Tibial nerve (tissue), 4 donors: ENCODE data around the gene HIVEP2. TPM values are rescaled to one million over a fixed set of nuclear protein-coding genes. Genes with fewer than 3 reads are reported as not detected.

ENCODE experiments used
- DNase-seq, 2 donors: peaks; one replicate each; pipeline ENCODE4 v3.0.0-alpha.2; 2019; ENCODE audit warnings: low spot score in 2 of 2
- H3K27ac ChIP-seq, 4 donors: fragments of 200-600 bp; sonication (generic) in 3 of 4; one replicate each; pipeline ENCODE4 v1.5.1; 2017 to 2019; ENCODE audit warnings: mild to moderate bottlenecking in 1 of 4
- H3K27me3 ChIP-seq, 2 donors: fragments of 200-600 bp; sonication (generic) in 1 of 2; one replicate each; pipeline versions ENCODE4 v1.5.1 to v1.6.0; 2017 to 2019
- H3K36me3 ChIP-seq, 3 donors: fragments of 200-600 bp; sonication (generic); one replicate each; pipeline ENCODE4 v1.5.1; 2018 to 2019
- H3K4me1 ChIP-seq, 4 donors: fragments of 200-600 bp; sonication (generic) in 3 of 4; one replicate each; pipeline ENCODE4 v1.5.1; 2017 to 2019
- H3K4me3 ChIP-seq, 4 donors: fragments of 200-600 bp; sonication (generic) in 3 of 4; one replicate each; pipeline ENCODE4 v1.5.1; 2017 to 2019; ENCODE audit warnings: mild to moderate bottlenecking in 1 of 4, moderate library complexity in 1 of 4
- H3K9me3 ChIP-seq, 4 donors: fragments of 200-600 bp; sonication (generic) in 3 of 4; one replicate each; pipeline ENCODE4 v1.5.1; 2017 to 2019
- CTCF ChIP-seq, 5 experiments: fragments of 200-600 bp in 3 of 5; fragments of 450-650 bp in 2 of 5; sonication (generic) in 3 of 5; IDR thresholded peaks; one replicate each; pipeline ENCODE4 v1.5.1; 2016 to 2019; ENCODE audit warnings: antibody characterized with exemption in 5 of 5, mild to moderate bottlenecking in 3 of 5, moderate library complexity in 2 of 5
- EP300 ChIP-seq, 2 donors: sonication (generic); formaldehyde crosslinking; IDR thresholded peaks; one replicate each; pipeline ENCODE4 v1.6.1; 2017; ENCODE audit warnings: antibody characterized with exemption in 2 of 2, mild to moderate bottlenecking in 1 of 2
- POLR2A ChIP-seq, 2 donors: fragments of 450-650 bp; IDR thresholded peaks; one replicate each; pipeline ENCODE4 v1.6.1; 2017; ENCODE audit warnings: antibody characterized with exemption in 2 of 2, mild to moderate bottlenecking in 2 of 2, moderate library complexity in 2 of 2
- WGBS, 2 donors: methylation state at CpG; one replicate each; pipeline ENCODE4 v1.1.5; 2018; 5-methylcytosine and 5-hydroxymethylcytosine counted together
- total RNA-seq, 4 donors: library from RNA; depleted of rRNA; stranded (reverse); fragments of >200 nt; gene quantifications; one replicate each; pipeline ENCODE4 v1.1.0, GENCODE V29; 2016

The HIVEP2 gene
- total RNA-seq, 4 donors from 2014 or later = 15.9 to 24.0 (median 19.9) TPM

- Histone ChIP-seq H3K4me1 (peaks cover 0 to 13% (median 0%) of the 10 kb centered on the region in 4 donors), H3K27ac (no peak overlapping the region), H3K4me3 (no peak overlapping the region), H3K9me3 (no peaks in the 10 kb centered on the region), H3K36me3 (no peaks in the 10 kb centered on the region), H3K27me3 (no peaks in the 10 kb centered on the region)
- DNase-seq = no peak
- WGBS, 2 donors = 94 to 96% methylated on average over 2 of the region's 2 CpGs
- TF ChIP-seq EP300 (IDR thresholded peaks at IDR 0.05) (no peak), CTCF (IDR thresholded peaks at IDR 0.05) (no peak), POLR2A (IDR thresholded peaks at IDR 0.05) (no peak)
Measured at GRCh38 chr6:142809947-142810346, 135.0 kb downstream of the HIVEP2 start.

- Histone ChIP-seq H3K36me3 (no peaks in the 10 kb centered on the region), H3K27ac (no peak overlapping the region), H3K4me1 (peaks cover 0 to 13% (median 0%) of the 10 kb centered on the region in 4 donors), H3K4me3 (no peak overlapping the region), H3K9me3 (no peaks in the 10 kb centered on the region), H3K27me3 (no peaks in the 10 kb centered on the region)
- DNase-seq = no peak
- WGBS, 2 donors = 93 to 94% methylated on average over 5 of the region's 5 CpGs
- no peak for TF ChIP-seq CTCF (IDR thresholded peaks at IDR 0.05)
- TF ChIP-seq POLR2A (IDR thresholded peaks at IDR 0.05) = no peak
- no peak for TF ChIP-seq EP300 (IDR thresholded peaks at IDR 0.05)
Measured at GRCh38 chr6:142808405-142809061, 136.4 kb downstream of the HIVEP2 start.

DNA sequence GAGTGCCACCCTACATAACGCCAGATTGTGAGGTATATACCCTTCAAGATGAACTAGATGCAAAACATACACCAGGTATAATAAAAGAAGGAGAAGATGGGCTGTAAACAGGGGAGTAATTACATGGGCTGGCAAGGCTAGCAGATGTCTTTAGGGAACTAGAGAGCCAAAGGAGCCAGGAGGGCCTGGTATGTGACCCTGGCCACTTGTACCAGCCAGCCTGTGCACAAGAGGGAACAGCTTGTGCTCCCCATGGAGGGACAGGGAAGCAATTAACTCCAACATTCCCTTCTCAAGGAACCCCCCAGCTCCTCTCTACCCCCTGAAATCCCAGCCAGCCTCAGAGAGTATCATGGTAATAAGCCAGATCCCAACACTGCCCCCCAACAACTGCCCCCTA is 139.9 kb downstream of the HIVEP2 start:
- Histone ChIP-seq H3K27ac (no peak overlapping the region), H3K4me1 (no peaks in the 10 kb centered on the region), H3K36me3 (no peaks in the 10 kb centered on the region), H3K4me3 (no peak overlapping the region), H3K27me3 (no peaks in the 10 kb centered on the region), H3K9me3 (no peaks in the 10 kb centered on the region)
- 87 to 96% methylated on average over 1 of the region's 1 CpG for WGBS, 2 donors
- no peak for TF ChIP-seq POLR2A (IDR thresholded peaks at IDR 0.05)
- TF ChIP-seq EP300 (IDR thresholded peaks at IDR 0.05) = no peak
- no peak for TF ChIP-seq CTCF (IDR thresholded peaks at IDR 0.05)
- no peak for DNase-seq

DNA sequence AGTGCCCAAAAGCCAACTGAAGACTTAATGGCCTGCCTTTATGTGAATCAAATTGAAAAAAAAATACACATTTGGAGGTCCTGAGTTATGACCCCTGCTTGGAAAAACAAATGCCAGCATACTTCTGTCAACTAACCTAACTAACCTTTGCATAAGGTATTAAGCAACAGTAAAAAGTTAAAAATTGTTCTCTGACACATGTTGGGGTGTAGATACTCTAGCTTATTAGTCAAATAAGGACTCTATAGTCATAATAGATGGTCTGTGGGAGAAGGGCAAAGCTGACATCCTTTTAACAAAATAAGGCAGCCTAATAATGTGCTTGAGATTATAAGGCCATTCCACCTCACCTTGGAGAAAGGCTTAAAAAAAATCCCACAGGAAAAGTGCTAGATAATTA is 140.5 kb downstream of the HIVEP2 start:
- TF ChIP-seq POLR2A (IDR thresholded peaks at IDR 0.05) = no peak
- no peak for TF ChIP-seq CTCF (IDR thresholded peaks at IDR 0.05)
- TF ChIP-seq EP300 (IDR thresholded peaks at IDR 0.05) = no peak
- no peaks in the 10 kb centered on the region for H3K36me3 ChIP-seq
- no peak overlapping the region for H3K27ac ChIP-seq
- no peak overlapping the region for H3K4me3 ChIP-seq
- no peak for DNase-seq
- no peaks in the 10 kb centered on the region for H3K4me1 ChIP-seq
- H3K9me3 ChIP-seq = no peaks in the 10 kb centered on the region
- no peaks in the 10 kb centered on the region for H3K27me3 ChIP-seq

GRCh38 chr6:142803495-142804058 is 141.4 kb downstream of the HIVEP2 start:
- 87 to 92% methylated on average over 2 of the region's 2 CpGs for WGBS, 2 donors
- TF ChIP-seq EP300 (IDR thresholded peaks at IDR 0.05) (no peak), CTCF (IDR thresholded peaks at IDR 0.05) (no peak), POLR2A (IDR thresholded peaks at IDR 0.05) (no peak)
- no peaks in the 10 kb centered on the region for H3K4me1 ChIP-seq

More at GRCh38 chr6:142803495-142804058, 141.4 kb downstream of the HIVEP2 start:
- DNase-seq = no peak
- H3K36me3 ChIP-seq = no peaks in the 10 kb centered on the region
- no peak overlapping the region for H3K27ac ChIP-seq
- H3K4me3 ChIP-seq = no peak overlapping the region
- no peaks in the 10 kb centered on the region for H3K9me3 ChIP-seq
- no peaks in the 10 kb centered on the region for H3K27me3 ChIP-seq
